Fibroblast of lung (primary cell): ENCODE results near the gene SBNO2. TPM values are rescaled to one million over a fixed set of nuclear protein-coding genes. Genes with fewer than 3 reads are reported as not detected.

Source experiments
- DNase-seq, 2 donors: peaks; one replicate each; pipeline versions ENCODE4 v3.0.0 to v3.0.0-alpha.2; 2010; ENCODE audit warnings: low read depth in 2 of 2
- H2AFZ ChIP-seq: 2 replicates; pipeline ENCODE4 v1.5.1; 2012; ENCODE audit warnings: low read length, control low read depth, inconsistent platforms
- H3K27ac ChIP-seq: 2 replicates; pipeline ENCODE4 v1.5.1; 2011; ENCODE audit warnings: low read length, control low read depth; ENCODE audit not compliant: insufficient read depth
- H3K27me3 ChIP-seq: 2 replicates; pipeline ENCODE4 v1.5.1; 2011; ENCODE audit warnings: mild to moderate bottlenecking, low read length; ENCODE audit not compliant: control insufficient read depth, insufficient read depth
- H3K36me3 ChIP-seq: 2 replicates; pipeline ENCODE4 v1.5.1; 2011; ENCODE audit warnings: low read length; ENCODE audit not compliant: control insufficient read depth, insufficient read depth
- H3K4me1 ChIP-seq: 2 replicates; pipeline ENCODE4 v1.5.1; 2011; ENCODE audit warnings: low read length; ENCODE audit not compliant: control insufficient read depth, insufficient read depth; ENCODE audit errors: extremely low read depth
- H3K4me2 ChIP-seq: 2 replicates; pipeline ENCODE4 v1.5.1; 2011; ENCODE audit warnings: low read length, control low read depth; ENCODE audit not compliant: insufficient read depth; ENCODE audit errors: extremely low read depth
- H3K4me3 ChIP-seq, 4 experiments: fragments of 200-600 bp in 1 of 4; sonication (generic) in 1 of 4; replicated peaks in 1 of 4; 2 replicates each; pipeline ENCODE4 v1.5.1; 2011 to 2016; ENCODE audit warnings: low read length in 4 of 4, low read depth in 3 of 4, mild to moderate bottlenecking in 3 of 4, control low read depth in 2 of 4, inconsistent platforms in 1 of 4, mixed read lengths in 1 of 4; ENCODE audit not compliant: insufficient read depth in 1 of 4; ENCODE audit errors: control extremely low read depth in 1 of 4
- H3K79me2 ChIP-seq: 2 replicates; pipeline ENCODE4 v1.5.1; 2012; ENCODE audit warnings: mild to moderate bottlenecking, low read length, inconsistent platforms; ENCODE audit not compliant: control insufficient read depth, insufficient read depth
- H3K9ac ChIP-seq: 2 replicates; pipeline ENCODE4 v1.5.1; 2011; ENCODE audit warnings: mild to moderate bottlenecking, low read length, control low read depth; ENCODE audit not compliant: insufficient read depth
- H3K9me3 ChIP-seq: 2 replicates; pipeline ENCODE4 v1.5.1; 2012; ENCODE audit warnings: low read depth, low read length; ENCODE audit not compliant: control insufficient read depth, insufficient read depth
- H4K20me1 ChIP-seq: 2 replicates; pipeline ENCODE4 v1.5.1; 2011; ENCODE audit warnings: low read length; ENCODE audit not compliant: control insufficient read depth, insufficient read depth; ENCODE audit errors: extremely low read depth
- CTCF ChIP-seq, 2 donors: IDR thresholded peaks in 1 of 2; conservative IDR thresholded peaks in 1 of 2; 1 replicate in 1 of 2; 2 replicates in 1 of 2; pipeline ENCODE4 v1.5.1; 2011 to 2012; ENCODE audit warnings: low read length in 2 of 2, control low read depth in 1 of 2, inconsistent platforms in 1 of 2, low read depth in 1 of 2, mild to moderate bottlenecking in 1 of 2
- EZH2 ChIP-seq: IDR thresholded peaks from 2 replicates; pipeline ENCODE4 v1.5.1; 2012; ENCODE audit warnings: low read length, control low read depth, mild to moderate bottlenecking; ENCODE audit errors: missing control alignments
- polyA plus RNA-seq, 2 donors: library from polyadenylated mRNA; depleted of rRNA in 1 of 2; stranded (reverse) in 1 of 2; unstranded in 1 of 2; fragments of >200 nt; gene quantifications; 2 replicates each; pipeline ENCODE4 v1.2.1, GENCODE V29; 2011 to 2012; ENCODE audit warnings: missing spikeins in 1 of 2
- total RNA-seq: library from RNA; depleted of rRNA; stranded (reverse); fragments of >200 nt; gene quantifications from 2 replicates; pipeline ENCODE4 v1.2.1, GENCODE V29; 2014

The SBNO2 gene
- total and polyA plus RNA-seq, 2 donors (not counting 1 experiment from before 2014, with no cell fraction given): 12.6 to 55.8 TPM

- Histone ChIP-seq H3K9ac (no peak overlapping the region), H4K20me1 (no peaks in the 10 kb centered on the region)
Measured at GRCh38 chr19:1069009-1069779, 104.9 kb downstream of the SBNO2 start.

GRCh38 chr19:1068009-1069001 is 105.8 kb downstream of the SBNO2 start:
- no peaks in the 10 kb centered on the region for H3K9me3 ChIP-seq
- no peaks in the 10 kb centered on the region for H3K4me1 ChIP-seq
- peaks cover 18% of the 10 kb centered on the region for H3K27me3 ChIP-seq
- no peak overlapping the region for H3K4me2 ChIP-seq
- TF ChIP-seq EZH2 (no peak), CTCF (conservative IDR thresholded peaks at IDR 0.05 in 1 of 2, IDR thresholded peaks at IDR 0.05 in 1 of 2; ENCODE audit: low read depth in 1 of 2, low read length in 2 of 2) (no peak)
- H3K9ac ChIP-seq: no peak overlapping the region
- no peaks in the 10 kb centered on the region for H3K79me2 ChIP-seq
- H2AFZ ChIP-seq: no peak overlapping the region
- H3K27ac ChIP-seq: no peak overlapping the region
- H4K20me1 ChIP-seq: no peaks in the 10 kb centered on the region
- H3K36me3 ChIP-seq: no peaks in the 10 kb centered on the region
- no peak overlapping the region for H3K4me3 ChIP-seq
- no peak for DNase-seq

More at GRCh38 chr19:1069009-1069779, 104.9 kb downstream of the SBNO2 start:
- Histone ChIP-seq H3K9me3 (no peaks in the 10 kb centered on the region), H3K27me3 (peaks cover 18% of the 10 kb centered on the region), H3K4me3 (no peak overlapping the region), H3K4me1 (no peaks in the 10 kb centered on the region), H2AFZ (no peak overlapping the region), H3K27ac (no peak overlapping the region), H3K36me3 (no peaks in the 10 kb centered on the region), H3K4me2 (no peak overlapping the region), H3K79me2 (no peaks in the 10 kb centered on the region)
- TF ChIP-seq EZH2: no peak
- no peak for TF ChIP-seq CTCF (conservative IDR thresholded peaks at IDR 0.05 in 1 of 2, IDR thresholded peaks at IDR 0.05 in 1 of 2; ENCODE audit: low read depth in 1 of 2, low read length in 2 of 2)
- no peak for DNase-seq
